Testis (tissue), 2 donors: ENCODE data around the gene RBX1.

Experiments
- CTCF ChIP-seq, 3 experiments: fragments of 450-650 bp in 2 of 3; fragments of 200-600 bp in 1 of 3; sonication (generic) in 1 of 3; IDR thresholded peaks; one replicate each; pipeline ENCODE4 v1.5.1; 2016 to 2019; ENCODE audit warnings: antibody characterized with exemption in 3 of 3, mild to moderate bottlenecking in 2 of 3, moderate library complexity in 1 of 3
- POLR2A ChIP-seq: fragments of 450-650 bp; IDR thresholded peaks from one replicate; pipeline ENCODE4 v1.6.1; 2017; ENCODE audit warnings: antibody characterized with exemption, mild to moderate bottlenecking, moderate library complexity

- TF ChIP-seq CTCF (IDR thresholded peaks at IDR 0.05): no peak
- TF ChIP-seq POLR2A: no peak
These were observed 40.1 kb downstream of the RBX1 start for GRCh38 chr22:40991298-40991697.
